Type B pancreatic cell (in vitro differentiated cells): ENCODE data around the gene MSH5. TPM values are rescaled to one million over a fixed set of nuclear protein-coding genes. Genes with fewer than 3 reads are reported as not detected.
A peak's percentile ranks its signal among the peaks of the same experiment; 100 is the strongest.

Experiments
- DNase-seq: peaks from one replicate; pipeline ENCODE4 v3.0.0; 2021; ENCODE audit warnings: mixed read lengths; ENCODE audit not compliant: unreplicated experiment; ENCODE audit errors: extremely low spot score
- H3K27ac Mint-ChIP-seq: 2 replicates; pipeline ENCODE4 v1.8.0; 2021; ENCODE audit warnings: mild to moderate bottlenecking, mixed read lengths
- H3K27me3 Mint-ChIP-seq: 2 replicates; pipeline ENCODE4 v1.8.0; 2021; ENCODE audit warnings: mixed read lengths
- H3K36me3 Mint-ChIP-seq: 2 replicates; pipeline ENCODE4 v1.8.0; 2021; ENCODE audit warnings: mixed read lengths
- H3K4me1 Mint-ChIP-seq: one replicate; pipeline ENCODE4 v1.8.0; 2021; ENCODE audit warnings: mixed read lengths; ENCODE audit not compliant: unreplicated experiment
- H3K4me3 Mint-ChIP-seq: 2 replicates; pipeline ENCODE4 v1.8.0; 2021; ENCODE audit warnings: mild to moderate bottlenecking, mixed read lengths
- H3K9me3 Mint-ChIP-seq: 2 replicates; pipeline ENCODE4 v1.8.0; 2021; ENCODE audit warnings: mixed read lengths
- CTCF ChIP-seq: fragments of 200-600 bp; sonication (generic); conservative IDR thresholded peaks from 2 replicates; pipeline ENCODE4 v1.5.0; 2021; ENCODE audit warnings: antibody characterized with exemption, mild to moderate bottlenecking
- total RNA-seq: library from RNA; stranded (reverse); gene quantifications from 2 replicates; pipeline ENCODE4 v1.2.1, GENCODE V29; 2021; ENCODE audit warnings: low replicate concordance

MSH5 gene
- total RNA-seq, 1 donor from 2014 or later, result 46.7 TPM

GRCh38 chr6:31734247-31734820 is 5.5 kb upstream of the MSH5 start:
- Mint-ChIP-seq H3K36me3 (peaks cover 29% of the 10 kb centered on the region), H3K4me1 (peaks cover 43% of the 10 kb centered on the region), H3K9me3 (no peaks in the 10 kb centered on the region), H3K27ac (peak overlapping the region; percentile 99), H3K4me3 (peak overlapping the region; percentile 98), H3K27me3 (no peaks in the 10 kb centered on the region)
- no peak for TF ChIP-seq CTCF
- DNase-seq, result no peak

- Mint-ChIP-seq H3K36me3 (peaks cover 29% of the 10 kb centered on the region), H3K4me3 (peak overlapping the region; percentile 98), H3K27ac (peak overlapping the region; percentile 99), H3K27me3 (no peaks in the 10 kb centered on the region), H3K9me3 (no peaks in the 10 kb centered on the region), H3K4me1 (peaks cover 48% of the 10 kb centered on the region)
- DNase-seq, result no peak
- TF ChIP-seq CTCF, result no peak
Measured at GRCh38 chr6:31734821-31735406, 4.9 kb upstream of the MSH5 start.

- Mint-ChIP-seq H3K4me3 (peak within 1 kb of the TSS; percentile 98), H3K27me3 (no peaks in the 10 kb centered on the region), H3K4me1 (peaks cover 38% of the 10 kb centered on the region), H3K27ac (peak within 1 kb of the TSS; percentile 99), H3K36me3 (peaks cover 24% of the 10 kb centered on the region), H3K9me3 (no peaks in the 10 kb centered on the region)
- TF ChIP-seq CTCF, result no peak
- DNase-seq, result no peak
Measured at GRCh38 chr6:31736021-31736767, 3.6 kb upstream of the MSH5 start, which contains the start of gene CLIC1. Gene CLIC1 (minus strand): TSS chr6:31736530. CDS start chr6:31736300, 230 bp downstream.

- Mint-ChIP-seq H3K4me3 (peak overlapping the region; percentile 98), H3K4me1 (peaks cover 42% of the 10 kb centered on the region), H3K27ac (peak overlapping the region; percentile 99), H3K9me3 (no peaks in the 10 kb centered on the region), H3K27me3 (no peaks in the 10 kb centered on the region), H3K36me3 (peaks cover 24% of the 10 kb centered on the region)
- no peak for DNase-seq
- no peak for TF ChIP-seq CTCF
Measured at GRCh38 chr6:31736768-31737314, 3.0 kb upstream of the MSH5 start.

GRCh38 chr6:31737315-31737990 is 2.4 kb upstream of the MSH5 start:
- H3K27me3 Mint-ChIP-seq, result no peaks in the 10 kb centered on the region
- peaks cover 44% of the 10 kb centered on the region for H3K4me1 Mint-ChIP-seq
- peaks cover 20% of the 10 kb centered on the region for H3K36me3 Mint-ChIP-seq
- H3K27ac Mint-ChIP-seq, result peak overlapping the region; percentile 99
- no peak for TF ChIP-seq CTCF
- no peaks in the 10 kb centered on the region for H3K9me3 Mint-ChIP-seq
- no peak for DNase-seq
- peak overlapping the region; percentile 98 for H3K4me3 Mint-ChIP-seq
